Hematopoietic multipotent progenitor cell treated with erythropoietin and hydrocortisone succinate and interleukin-3 and kit ligand, for 4 days (in vitro differentiated cells): Measurements from ENCODE around the gene MAPK8.

Source experiments
- DNase-seq: peaks from one replicate; pipeline ENCODE4 v3.0.0-alpha.2; 2015

MAPK8 gene

GRCh38 chr10:48464871-48465736 lies 158.6 kb downstream of the MAPK8 start:
- DNase-seq = no peak

GRCh38 chr10:48465860-48466521 lies 159.5 kb downstream of the MAPK8 start:
- DNase-seq = no peak

GRCh38 chr10:48466611-48467240 lies 160.2 kb downstream of the MAPK8 start:
- DNase-seq = no peak

- DNase-seq = no peak
Measured at GRCh38 chr10:48467669-48468068, 161.2 kb downstream of the MAPK8 start.

- DNase-seq = peak; percentile 81
Measured at GRCh38 chr10:48468130-48468790, 161.8 kb downstream of the MAPK8 start.

- DNase-seq = peak; percentile 69
Measured at GRCh38 chr10:48468866-48469511, 162.5 kb downstream of the MAPK8 start.

- peak; percentile 55 for DNase-seq
Measured at GRCh38 chr10:48469516-48470020, 163.1 kb downstream of the MAPK8 start.

GRCh38 chr10:48470115-48470892 lies 163.8 kb downstream of the MAPK8 start:
- peak; percentile 97 for DNase-seq

- DNase-seq = peak; percentile 57
Measured at GRCh38 chr10:48470893-48471805, 164.7 kb downstream of the MAPK8 start.

GRCh38 chr10:48472501-48473069 lies 166.1 kb downstream of the MAPK8 start:
- peak; percentile 71 for DNase-seq

GRCh38 chr10:48473704-48474103 lies 167.2 kb downstream of the MAPK8 start:
- no peak for DNase-seq

GRCh38 chr10:48474765-48475365 lies 168.4 kb downstream of the MAPK8 start:
- DNase-seq = no peak

- no peak for DNase-seq
Measured at GRCh38 chr10:48475943-48476278, 169.4 kb downstream of the MAPK8 start.

GRCh38 chr10:48476279-48476982 lies 170.0 kb downstream of the MAPK8 start:
- DNase-seq = peak; percentile 75

- DNase-seq = no peak
Measured at GRCh38 chr10:48477141-48477540, 170.7 kb downstream of the MAPK8 start.

GRCh38 chr10:48477616-48478015 lies 171.1 kb downstream of the MAPK8 start:
- DNase-seq = no peak

- no peak for DNase-seq
Measured at GRCh38 chr10:48478469-48478868, 172.0 kb downstream of the MAPK8 start.

- DNase-seq = peak; percentile 63
Measured at GRCh38 chr10:48478980-48479811, 172.7 kb downstream of the MAPK8 start.
